DMS79 treated with DMSO at 0.1 percent for 48 hours (cell line): ENCODE results near the gene TNIK.

Source experiments
- DNase-seq: peaks from one replicate; lab custom pipeline; 2025; lab: John Stamatoyannopoulos, UW

The TNIK gene

DNA sequence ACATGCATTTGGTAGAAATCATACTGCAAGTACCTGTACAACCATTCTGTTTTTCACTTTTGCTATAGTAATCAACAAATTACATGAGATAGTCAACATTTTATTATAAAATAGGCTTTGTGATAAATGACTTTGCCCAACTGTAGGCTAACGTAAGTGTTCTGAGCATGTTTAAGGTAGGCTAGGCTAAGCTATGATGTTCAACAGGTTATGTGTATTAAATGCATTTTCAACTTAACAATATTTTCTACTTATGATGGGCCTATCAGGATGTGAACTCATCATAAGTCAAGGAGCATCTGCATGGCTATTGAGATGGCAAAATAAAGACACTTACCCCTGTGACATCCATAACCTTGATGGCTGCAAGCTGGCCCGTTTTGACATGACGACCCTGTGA lies 232.4 kb downstream of the TNIK start:
- no peak for DNase-seq

DNA sequence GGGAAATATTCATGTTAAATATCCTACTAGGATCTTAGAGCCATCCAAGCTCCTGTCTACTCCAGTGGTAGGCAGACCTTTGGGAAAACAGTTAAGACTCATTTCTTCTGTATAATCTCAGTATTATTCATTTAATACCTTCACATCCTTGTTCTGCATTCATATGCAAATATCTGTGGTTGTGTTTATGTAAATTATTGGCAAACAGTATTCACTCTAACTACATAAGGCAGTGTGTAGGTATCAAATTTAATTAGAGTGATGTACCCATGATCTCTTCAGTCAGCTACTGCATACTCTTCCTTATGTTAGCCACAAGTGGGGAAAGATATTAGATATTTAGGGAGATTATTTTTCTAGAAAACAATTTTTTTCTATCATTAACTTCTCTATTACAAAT lies 232.8 kb downstream of the TNIK start:
- no peak for DNase-seq

DNA sequence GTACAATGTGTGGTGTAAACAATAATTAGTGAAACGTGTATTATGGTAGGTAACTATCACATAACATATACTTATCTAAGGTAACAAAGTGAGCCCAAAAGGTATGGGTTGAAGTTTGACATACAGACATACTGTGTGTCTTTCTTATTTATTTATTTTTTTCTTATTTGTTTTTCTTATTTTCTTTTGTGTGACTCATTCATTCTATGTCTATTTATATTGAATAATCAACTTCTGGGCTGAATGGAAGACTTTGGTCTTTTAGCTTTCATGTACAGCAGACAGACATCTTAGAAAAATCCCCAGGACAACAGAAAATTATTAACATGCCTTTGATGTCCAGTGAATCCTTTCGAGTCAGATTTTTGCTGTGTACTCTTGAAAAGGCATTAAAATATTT lies 233.4 kb downstream of the TNIK start:
- no peak for DNase-seq

DNA sequence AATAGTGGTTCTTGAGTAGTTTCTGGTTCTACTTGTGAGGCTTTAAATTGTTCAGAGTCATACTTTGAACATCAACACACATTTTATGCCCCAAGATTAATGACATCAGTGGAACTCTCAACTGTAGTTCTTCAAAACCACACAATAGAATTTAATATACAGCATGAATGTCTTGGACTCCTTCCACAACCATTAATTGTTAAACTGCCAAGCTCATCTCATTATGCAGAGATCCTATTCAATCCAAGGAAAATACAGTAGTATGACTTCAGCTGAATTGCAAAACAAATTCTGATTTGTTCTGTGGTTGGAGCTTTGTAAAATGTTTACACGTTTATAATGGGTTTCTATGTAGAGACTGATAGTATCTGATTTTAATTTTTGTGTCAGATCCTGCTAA lies 234.5 kb downstream of the TNIK start:
- DNase-seq, result peak; percentile 70

DNA sequence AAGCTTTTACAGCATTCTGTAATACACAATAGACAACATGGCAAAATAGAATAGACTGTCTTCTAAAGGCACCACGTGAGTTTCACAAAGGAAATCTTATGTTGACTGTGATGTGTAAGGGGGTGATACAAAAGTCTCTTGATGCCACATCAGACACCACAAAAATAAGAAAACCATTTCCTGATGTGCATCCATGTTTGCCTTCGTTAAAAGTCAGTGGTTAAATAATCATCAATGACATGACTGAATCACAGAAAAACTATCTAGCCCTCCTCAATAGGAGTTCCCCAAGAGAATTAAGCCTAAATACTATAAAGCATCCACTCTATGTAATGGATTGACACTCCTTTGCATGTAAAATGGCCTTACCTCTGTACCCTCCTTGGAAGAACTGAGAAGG lies 235.0 kb downstream of the TNIK start:
- DNase-seq, result no peak

DNA sequence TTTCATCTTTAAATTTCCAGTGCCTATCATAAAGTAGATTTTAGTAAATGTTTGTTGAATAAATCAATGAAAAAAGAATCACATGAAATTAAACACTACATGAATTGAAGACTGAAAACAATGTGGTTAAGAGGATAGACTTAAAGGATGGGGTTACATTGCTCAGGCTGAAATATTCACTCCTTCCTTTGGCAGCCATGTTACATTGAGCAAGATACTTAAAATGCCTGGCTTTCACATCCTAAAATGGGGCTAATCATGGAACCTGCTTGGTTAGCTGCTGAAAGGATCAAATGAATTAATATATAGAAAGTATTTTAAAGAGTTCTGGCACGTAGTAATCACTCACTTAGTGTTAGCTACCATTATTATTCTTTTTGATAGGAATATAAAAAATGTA lies 236.8 kb downstream of the TNIK start:
- no peak for DNase-seq

DNA sequence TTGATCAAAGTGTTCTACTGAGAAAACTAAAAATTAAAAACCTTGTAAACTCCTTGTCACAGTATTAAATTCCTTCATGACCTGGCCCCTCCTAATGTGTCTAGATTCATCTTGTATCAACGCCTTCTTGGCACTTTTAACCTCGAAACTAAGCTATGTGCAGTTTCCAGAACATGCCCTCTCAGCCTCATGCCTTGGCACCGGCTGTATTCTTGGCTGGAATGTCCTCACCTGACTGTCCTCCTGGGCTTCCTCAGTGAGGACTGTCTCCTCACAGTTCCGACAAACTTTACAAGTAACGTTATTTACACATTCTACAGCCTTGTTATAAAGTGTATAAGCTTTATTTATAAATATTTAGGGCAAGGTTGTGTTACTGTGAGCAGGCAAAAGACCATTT lies 237.2 kb downstream of the TNIK start:
- DNase-seq, result no peak

DNA sequence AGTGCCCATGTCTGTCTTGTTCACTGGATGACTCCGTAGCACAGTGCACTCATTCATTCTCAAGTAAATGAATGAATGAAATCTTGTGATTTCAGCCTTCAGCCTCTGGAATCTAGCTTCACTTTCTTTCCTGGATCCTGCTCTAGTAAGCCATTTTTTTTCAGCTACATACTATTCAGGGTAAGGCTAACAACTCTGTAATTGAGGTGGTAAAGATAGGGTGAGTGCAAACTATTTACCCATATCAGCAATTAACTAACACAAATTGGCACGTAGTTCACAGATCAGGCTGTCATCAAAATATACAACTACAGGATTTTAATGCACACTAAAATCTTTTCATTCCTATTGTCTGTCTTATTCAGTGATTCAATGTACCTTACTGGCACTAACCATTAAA lies 238.6 kb downstream of the TNIK start:
- DNase-seq, result no peak

DNA sequence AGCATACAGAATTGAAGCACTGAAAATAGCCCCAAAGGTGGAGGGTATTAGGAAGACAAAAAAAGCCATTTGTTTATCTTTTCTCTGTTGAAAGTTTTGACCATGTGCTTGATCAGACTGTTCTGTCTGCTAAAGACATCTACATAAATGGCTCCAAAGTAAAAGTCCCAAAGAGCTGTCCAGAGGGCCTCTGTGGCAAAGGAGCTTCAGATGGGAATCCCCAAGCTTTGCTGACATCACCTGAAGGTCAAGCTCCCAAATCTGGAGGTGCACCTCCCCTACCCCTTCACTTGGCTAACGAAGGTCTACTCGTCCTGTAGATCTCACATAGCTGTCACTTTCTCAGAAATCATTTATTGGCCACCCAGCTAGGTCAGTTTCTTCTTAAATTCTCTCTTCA lies 239.1 kb downstream of the TNIK start:
- DNase-seq, result no peak

DNA sequence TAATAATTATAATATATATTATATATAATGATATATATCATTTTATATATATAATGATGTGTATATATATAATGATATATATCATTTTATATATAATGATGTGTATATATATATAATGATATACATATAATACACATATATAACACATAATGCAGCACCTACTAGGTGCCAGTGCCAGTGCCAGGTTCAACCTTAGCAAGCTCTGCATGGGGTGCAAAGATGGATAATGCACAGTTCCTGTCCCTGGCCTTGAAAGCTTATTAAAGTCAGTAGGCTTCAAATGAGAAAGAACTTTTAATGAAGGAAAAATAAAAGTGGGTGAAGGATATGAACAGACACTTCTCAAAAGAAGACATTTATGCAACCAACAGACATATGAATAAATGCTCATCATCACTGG lies 240.9 kb downstream of the TNIK start:
- no peak for DNase-seq

DNA sequence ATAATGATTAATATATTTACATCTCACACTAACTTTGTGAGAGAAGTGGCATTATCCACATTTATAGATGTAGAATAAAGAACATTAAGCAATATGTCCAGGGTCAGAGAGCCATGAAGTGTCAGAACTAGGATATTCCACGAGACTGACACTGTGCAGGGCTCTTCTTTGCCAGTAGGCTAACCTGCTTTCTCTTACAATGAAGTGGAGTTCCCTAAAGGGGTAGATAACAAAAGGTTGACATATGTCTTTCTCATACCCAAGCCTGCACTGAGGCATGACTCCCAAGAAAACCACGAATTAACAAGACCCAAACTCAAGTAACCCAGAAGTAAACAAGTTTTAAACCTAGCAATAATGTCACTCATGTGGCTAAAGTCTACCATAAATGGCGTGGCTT lies 242.1 kb downstream of the TNIK start:
- peak; percentile 39 for DNase-seq

DNA sequence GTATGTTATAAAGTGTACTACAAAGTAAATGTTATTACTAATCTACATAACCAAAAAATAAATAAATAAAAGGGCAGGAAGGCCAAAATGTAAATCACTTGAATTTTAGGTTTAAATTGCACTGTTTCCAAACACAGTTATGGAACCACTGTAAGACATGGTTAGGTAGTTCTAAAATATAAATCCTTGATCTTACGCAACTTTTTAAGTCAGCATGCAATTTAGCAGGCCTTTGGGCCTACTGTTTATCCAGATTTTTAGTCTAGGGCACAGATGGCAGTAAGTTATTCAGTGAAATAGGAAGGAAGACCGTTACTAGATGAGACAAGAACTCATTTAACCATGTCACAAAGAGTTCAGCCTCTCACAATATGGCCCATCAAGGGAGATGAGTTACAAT lies 246.3 kb downstream of the TNIK start:
- DNase-seq, result no peak

DNA sequence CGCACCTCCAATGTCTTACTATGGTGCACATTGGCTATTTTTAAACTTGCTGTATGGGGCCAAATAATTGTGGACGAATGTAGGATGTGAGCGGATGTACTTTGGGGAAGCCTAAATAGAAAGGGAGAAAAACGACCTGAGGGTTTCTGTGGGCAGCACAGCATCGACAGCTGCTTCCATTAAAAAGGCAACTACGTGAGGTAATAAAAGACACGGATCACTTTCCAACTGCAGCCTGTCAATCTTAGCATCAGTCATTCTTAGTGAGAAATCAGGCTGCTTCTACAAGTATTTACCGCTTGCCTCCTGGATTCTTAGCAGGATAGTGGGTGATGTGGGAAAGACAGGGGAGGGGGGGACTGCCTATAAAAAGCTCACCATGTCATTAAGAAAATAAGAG lies 247.0 kb downstream of the TNIK start:
- no peak for DNase-seq

DNA sequence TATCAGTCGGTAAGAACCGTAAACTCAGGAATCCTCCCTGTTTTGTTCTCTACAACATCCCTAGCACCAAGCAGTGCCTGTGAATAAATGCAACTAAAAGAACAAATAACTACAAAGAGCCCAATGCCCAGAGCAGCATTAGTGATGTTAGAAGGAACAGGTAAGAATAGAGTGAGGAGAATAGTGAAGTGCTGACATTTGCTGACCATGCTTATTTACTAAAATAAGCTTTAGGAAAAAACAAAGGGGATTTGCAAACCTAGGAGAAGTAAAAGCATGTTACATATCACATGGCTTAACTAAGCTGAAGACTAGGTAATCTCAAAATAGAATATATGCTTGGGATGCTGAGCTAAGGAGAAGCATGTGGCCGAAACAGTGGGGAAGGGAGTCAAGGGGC lies 247.6 kb downstream of the TNIK start:
- DNase-seq, result no peak

DNA sequence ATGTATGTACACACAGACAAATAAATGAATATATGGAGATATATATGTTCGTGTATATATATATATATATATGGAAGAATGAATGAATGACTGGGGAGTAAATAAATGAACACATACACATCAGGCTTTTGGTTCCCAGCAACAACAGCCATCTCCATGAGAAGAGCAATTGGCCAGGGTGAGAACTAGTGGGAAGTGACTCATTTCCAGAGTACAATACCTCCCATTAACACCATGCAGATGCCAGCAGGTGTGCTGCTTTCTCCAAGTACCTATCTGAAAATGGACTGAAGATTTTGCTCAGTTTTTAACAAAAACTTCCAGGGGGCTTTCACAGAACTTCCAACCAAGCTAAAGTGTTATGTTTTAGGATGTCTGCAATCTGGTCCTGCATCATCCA lies 253.9 kb downstream of the TNIK start:
- no peak for DNase-seq

DNA sequence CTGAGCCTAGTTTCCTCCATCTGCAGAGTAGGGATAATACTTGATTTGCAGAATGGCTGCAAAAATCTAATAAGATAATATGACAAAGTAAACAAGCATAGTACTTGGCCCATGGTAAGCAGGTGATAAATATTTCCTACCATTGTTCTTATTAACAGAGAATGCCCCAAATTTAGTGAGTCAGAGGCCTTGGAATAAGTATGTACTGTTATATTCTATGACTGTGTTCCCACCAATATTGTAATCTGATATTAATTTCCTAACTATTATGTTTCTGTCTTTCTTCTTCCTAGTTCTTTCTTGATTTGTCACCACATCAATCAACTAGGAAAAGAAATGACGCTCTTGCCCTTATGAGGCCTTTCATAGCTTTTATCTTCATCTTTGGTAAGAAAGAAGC lies 255.3 kb downstream of the TNIK start:
- no peak for DNase-seq

DNA sequence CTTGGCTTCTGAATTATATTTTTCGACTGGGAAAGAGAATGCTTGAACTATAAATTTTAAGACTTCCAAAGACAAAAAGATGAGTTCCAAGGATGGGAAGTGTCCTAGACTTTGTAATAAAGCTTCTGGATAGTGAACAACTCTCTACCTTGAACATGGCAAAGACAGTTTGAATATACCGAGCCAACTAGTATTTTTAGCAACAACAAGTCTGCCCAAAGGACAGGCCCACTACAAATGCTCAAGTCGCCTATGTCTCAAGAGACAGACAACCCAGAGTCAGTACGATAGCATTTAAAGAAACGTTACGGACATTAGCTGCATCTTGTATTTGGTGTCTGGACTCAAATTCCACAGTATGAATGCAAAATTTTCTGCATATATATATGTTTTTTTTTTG lies 258.4 kb downstream of the TNIK start:
- DNase-seq, result no peak

DNA sequence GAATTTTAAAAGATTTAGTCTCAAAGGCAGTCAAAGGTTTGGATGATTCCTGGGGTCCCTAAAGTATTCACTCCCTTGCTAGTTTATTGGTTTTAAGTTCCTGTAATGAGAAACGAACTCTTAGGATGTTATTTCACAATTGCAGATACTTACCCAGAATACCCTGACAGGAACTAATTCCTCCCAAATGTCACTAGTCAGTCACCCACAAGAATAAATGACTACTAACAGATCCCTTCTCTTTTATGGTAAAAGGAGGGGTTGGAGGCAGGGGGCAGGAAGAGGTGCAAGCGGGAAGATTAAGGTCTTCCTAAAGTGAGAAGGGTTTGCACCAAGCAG lies 259.5 kb downstream of the TNIK start:
- DNase-seq, result no peak

DNA sequence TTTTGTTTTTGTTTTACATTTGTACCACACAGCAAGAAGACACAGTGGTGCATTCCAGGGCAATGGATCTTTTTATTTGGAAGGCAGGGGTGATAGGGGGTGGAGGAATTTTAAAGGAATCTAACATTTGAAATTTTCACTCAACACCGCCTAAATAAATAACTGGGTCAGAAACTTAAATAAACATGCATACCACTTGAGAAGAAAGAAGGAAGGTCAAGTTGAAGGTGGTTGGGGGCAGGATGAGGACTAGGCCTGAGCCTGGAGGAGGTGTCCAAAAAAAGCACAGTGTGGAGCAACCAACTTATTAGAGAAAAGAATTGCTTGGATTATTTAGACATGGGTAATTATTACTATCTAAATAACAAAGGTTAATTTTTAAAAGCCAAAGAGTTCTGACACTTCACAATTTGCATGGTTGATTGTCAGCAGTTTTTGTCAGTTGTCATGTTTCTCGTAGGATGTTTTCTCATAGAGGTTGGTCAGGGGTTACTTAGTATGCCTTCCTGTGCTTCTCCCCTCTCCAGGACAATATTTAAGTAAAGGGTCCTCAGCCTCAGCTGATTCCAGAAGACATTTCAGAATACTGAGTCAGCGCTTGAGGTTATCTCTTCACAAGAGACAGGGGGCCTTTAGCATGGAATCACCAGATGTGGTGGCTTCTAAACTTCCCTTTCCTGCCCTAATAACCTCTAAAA lies 260.0 kb downstream of the TNIK start:
- no peak for DNase-seq

DNA sequence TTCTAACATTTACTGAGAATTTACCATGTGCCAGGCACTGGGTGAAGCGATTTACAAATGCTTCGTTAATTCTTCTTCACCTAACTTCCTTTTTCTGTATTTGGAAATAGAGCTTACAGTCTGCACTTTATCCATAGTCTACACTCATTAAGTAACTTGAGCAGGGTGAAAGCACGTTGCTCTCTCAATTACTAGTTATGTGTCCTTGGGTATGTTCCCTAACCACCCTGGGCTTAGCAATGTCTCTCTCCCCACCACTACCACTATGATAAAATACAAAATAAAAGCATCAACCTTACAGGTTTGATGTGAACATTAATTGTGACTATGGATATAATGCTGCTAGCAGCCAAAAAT lies 260.8 kb downstream of the TNIK start:
- DNase-seq, result no peak

DNA sequence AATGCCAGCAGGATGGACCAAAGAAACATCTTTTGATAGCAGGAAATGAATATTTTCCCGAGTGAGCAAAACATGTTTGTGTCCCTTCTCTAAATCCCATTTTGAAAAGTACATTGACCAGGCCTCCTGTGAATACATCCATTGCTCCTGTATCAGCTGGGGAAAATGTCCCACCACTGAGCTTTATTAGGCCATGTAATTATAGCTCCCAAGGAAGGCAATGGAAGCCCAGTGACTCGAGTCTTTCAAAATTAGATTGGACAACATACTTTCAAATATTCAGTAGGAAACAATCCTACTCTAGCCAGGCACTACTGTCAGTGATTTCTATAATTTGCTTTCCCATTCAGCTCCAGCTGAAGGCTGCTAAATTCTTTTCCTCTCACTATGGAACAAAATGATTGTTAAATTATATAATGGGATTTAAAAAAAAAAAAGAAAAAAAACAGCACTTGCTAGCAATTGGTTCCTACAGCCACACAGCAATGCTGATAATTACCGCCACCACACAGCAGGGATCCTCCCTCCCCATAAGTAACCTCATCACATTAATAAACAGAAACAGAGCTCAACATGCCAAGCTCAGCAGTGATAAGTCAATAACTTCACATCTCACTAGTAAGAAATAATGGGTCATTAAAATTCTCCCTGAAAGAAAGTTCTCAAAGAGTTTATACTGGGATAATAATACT lies 261.3 kb downstream of the TNIK start:
- DNase-seq, result no peak

DNA sequence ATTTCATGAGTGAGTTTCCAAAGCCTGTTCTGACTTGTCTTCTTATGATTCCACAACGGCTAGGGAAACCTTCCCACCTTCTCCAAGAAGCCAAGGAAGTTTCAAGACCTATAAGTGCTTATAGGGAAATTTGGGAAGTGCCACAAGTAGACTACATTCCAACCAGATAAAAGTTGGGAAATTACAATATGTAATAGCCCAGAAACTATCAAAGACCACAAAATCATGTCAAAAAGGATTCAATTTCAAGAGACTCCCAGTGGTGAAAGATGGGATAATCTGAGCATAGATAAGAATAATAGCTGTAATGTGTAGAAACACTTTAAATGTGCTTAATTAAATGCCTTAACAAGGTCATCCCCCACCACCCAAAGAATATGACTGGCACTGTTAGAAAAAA lies 264.5 kb downstream of the TNIK start:
- DNase-seq, result no peak

DNA sequence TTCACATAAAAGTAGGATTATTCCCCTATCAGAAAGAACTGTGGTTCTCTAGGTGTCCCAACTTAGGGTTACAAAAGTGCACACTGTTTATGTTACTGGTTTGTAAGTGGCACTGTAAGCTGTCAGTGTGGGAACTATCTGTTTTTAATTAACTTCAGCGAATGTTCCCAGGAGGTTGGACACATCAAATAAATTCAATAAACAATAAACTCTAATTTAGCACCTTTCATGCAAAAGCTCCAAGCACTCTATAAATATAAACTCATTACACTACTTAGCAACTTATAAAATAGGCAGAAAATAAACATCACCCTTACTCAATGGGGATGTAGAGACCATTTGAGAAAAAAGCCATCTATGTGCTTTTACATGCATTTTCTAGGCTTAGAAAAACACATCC lies 265.2 kb downstream of the TNIK start:
- DNase-seq, result no peak

DNA sequence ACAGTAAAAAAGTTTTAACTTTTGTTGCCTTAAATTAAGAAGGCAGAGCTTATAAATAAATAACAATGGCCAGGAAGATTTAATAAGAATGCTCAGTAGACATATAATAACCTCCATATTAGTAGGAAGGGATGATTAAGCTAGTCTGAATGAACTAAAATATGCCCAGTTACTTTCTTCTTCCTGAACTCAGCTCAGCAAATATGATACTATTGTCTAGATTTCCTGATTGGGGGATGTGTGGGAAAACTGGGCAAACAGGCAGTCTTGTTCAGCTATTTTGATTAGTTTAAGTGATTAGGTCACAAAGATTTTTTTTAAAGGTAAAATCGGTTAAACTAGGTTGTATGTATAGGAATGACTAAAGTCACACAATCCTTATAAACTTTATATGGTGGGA lies 266.5 kb downstream of the TNIK start:
- DNase-seq, result no peak
